HG03196 (cell line): ENCODE data around the gene DCAF11.

Experiments used
- ATAC-seq: cut with Tn5 transposase; IDR thresholded peaks from one replicate; pipeline ENCODE4 v1.9.1; 2021; ENCODE audit not compliant: unreplicated experiment

The DCAF11 gene

GRCh38 chr14:24156840-24157239 is 42.3 kb downstream of the DCAF11 start:
- no peak for ATAC-seq

DNA sequence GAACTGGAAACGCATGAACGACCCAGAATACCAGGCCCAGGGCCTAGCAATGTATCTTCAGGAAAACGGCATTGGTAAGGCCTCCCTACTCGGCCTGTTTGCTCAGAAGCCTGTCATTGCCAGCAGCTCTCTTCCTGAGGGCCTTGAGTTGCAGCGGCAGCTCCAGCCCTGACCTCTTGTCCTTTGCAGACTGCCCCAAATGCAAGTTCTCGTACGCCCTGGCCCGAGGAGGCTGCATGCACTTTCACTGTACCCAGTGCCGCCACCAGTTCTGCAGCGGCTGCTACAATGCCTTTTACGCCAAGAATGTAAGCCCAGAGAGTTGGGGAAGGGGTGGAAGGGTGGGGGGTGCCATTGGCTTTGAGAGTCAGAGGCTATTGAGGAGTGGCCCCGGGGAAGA is 42.8 kb downstream of the DCAF11 start:
- no peak for ATAC-seq

DNA sequence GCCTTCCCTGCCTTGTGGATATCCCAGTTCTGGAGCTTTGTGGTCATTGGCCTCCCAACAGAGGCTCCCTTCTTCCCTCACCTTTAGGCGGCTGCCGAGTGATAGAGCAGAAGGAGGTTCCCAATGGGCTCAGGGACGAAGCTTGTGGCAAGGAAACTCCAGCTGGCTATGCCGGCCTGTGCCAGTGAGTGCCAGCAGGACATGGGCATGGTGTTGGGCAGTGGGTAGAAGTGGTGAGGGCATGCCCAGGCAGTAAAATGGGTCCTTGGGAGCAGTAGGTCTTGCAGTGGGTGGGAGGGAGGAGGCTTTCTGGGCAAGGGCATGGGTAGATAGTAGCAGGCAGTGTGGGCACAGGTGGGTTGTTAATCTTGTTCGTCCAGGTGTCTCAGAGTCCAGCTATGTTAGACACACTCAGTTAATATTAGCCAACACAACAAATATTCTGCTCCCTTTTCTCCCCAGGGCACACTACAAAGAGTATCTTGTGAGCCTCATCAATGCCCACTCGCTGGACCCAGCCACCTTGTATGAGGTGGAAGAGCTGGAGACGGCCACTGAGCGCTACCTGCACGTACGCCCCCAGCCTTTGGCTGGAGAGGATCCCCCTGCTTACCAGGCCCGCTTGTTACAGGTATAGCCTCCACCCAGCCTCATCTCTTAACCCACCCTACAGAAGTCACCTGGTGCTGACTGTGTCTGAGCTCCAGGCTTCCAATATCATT is 45.4 kb downstream of the DCAF11 start:
- ATAC-seq = peak; percentile 6

- peak; percentile 8 for ATAC-seq
Measured at GRCh38 chr14:24160499-24160849, 45.9 kb downstream of the DCAF11 start.

DNA sequence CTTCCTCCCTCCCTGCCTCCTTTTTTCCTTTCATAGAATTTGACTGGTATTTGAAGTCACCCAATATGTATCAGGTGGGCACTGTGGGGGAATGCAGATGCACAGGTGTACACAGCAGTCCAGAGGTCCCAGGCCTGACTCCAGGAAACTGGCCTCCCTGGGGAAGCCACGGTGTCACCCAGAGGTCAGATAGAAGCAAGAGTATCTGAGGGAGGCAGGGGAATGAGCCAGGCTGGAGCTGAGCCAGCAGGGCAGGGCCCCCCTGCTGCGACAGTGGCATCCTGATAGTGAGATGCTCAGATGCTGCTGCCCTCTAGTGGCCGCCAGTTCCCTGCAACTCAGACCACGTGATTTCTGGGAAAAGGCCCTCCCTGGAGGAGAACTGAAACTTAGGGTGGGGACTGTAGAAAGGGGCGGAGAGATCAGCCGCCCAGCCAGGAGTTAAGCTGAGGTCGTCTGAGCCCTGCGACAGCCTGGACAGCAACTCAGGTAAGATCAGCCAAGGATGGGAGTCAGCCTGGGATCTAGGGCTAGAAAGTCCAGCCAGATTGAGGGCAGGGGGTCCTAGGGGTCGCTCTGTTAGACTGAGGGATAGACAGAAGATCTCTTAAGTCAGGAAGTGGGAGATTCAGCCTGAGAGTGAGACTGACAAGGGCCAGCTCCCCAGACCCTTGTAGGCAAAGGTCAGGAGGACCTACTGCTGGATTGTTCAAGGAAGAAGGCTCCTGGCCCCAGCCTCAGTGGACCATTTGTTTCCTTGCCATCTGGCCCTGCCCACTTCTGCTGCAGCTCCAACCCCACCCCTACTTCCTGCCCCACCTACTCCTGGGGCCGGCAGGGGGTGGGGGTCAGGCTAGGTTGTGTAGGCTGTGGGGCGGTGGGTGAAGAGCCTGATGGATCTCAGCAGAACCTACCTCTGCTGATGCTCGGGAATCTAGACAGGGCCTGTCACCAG is 46.5 kb downstream of the DCAF11 start, which contains the start of gene IRF9:
TSS of gene IRF9 (plus strand) at position 416 of the 955 bp plus-strand sequence. CDS start 880 bp downstream, outside the sequence.
- peak; percentile 74 for ATAC-seq

- ATAC-seq = no peak
Measured at GRCh38 chr14:24162093-24162492, 47.5 kb downstream of the DCAF11 start.

DNA sequence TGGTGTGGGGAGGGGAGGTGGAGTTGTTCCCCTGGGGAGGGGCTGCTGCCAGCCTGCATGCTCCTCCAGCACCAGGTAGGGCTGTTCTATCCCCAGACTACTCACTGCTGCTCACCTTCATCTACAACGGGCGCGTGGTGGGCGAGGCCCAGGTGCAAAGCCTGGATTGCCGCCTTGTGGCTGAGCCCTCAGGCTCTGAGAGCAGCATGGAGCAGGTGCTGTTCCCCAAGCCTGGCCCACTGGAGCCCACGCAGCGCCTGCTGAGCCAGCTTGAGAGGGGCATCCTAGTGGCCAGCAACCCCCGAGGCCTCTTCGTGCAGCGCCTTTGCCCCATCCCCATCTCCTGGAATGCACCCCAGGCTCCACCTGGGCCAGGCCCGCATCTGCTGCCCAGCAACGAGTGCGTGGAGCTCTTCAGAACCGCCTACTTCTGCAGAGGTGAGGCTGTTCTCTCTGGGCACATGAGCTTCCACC is 50.0 kb downstream of the DCAF11 start:
- no peak for ATAC-seq

- ATAC-seq = no peak
Measured at GRCh38 chr14:24165785-24166184, 51.2 kb downstream of the DCAF11 start.

DNA sequence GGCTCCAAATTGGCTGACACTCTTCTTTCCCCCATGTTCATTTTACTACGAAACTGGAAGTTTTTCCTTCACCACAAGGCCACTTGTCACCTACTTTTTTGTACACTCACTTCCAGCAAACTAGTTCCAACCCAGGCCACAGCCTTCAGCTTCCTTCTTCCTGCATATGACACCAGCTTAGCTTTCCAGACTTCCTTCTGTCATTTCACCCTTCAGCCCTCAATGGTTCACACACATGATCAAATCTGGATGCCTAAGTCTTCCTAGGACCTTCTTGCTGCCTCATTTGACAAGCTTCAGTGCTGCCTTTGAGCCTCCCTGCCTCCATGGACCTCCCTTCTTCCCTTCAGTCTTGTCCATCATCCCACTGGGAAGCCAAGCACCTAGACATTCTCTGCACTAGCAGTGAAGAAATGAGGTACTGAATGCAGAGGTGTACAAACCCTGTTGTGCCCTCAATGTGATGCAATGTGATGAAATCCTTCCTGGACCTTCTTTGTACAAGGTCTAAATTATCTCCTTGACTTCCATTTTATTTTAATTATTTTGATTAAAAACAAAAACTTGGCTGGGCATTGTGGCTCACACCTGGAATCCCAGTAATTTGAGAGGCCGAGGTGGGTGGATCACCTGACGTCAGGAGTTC is 53.0 kb downstream of the DCAF11 start:
- ATAC-seq = no peak

GRCh38 chr14:24171422-24172260 is 57.1 kb downstream of the DCAF11 start, which contains the start of gene REC8:
TSS of gene REC8 (plus strand) at chr14:24172080. CDS start at chr14:24172553, 473 bp downstream.
- peak; percentile 73 for ATAC-seq

GRCh38 chr14:24172261-24172860 is 57.8 kb downstream of the DCAF11 start:
- ATAC-seq = no peak

DNA sequence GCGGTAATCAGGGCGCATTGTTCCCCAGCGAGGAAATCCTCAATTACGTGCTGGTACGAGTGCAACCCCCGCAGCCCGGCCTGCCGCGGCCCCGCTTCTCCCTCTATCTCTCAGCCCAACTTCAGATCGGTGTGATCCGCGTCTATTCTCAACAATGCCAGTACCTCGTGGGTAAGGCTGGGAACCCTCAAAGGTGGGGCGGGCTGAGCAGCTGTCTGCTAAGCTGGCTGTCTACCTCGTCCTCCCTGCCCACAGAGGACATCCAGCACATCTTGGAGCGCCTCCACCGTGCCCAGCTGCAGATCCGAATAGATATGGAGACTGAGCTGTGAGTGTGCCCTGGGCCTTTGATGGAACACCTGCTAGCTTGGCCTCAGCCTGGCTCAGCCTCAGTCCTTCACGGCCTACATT is 58.3 kb downstream of the DCAF11 start:
- ATAC-seq = no peak
